Esophagus muscularis mucosa (tissue), 2 donors: ENCODE measurements around the gene MTMR12.

Experiments
- EP300 ChIP-seq: sonication (generic); formaldehyde crosslinking; IDR thresholded peaks from one replicate; pipeline ENCODE4 v1.6.1; 2017; ENCODE audit warnings: antibody characterized with exemption
- POLR2A ChIP-seq: fragments of 450-650 bp; IDR thresholded peaks from one replicate; pipeline ENCODE4 v1.6.1; 2017; ENCODE audit warnings: antibody characterized with exemption, moderate library complexity, mild to moderate bottlenecking, low read depth

DNA sequence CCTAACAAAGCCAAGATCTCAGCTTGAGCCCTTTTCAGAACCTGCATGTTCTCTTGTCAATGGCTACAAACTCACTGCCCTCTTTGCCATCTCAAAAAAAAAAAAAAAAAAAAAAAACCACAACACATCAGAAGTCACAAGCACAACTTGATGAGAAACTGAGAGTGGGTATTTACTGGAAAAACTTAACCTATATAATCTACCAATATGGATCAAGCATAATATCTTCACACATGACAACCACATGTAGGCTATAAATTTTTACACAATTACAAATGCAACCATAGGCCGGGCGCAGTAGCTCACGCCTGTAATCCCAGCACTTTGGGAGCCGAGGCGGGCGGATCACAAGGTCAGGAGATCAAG, 9.0 kb downstream of the MTMR12 start:
- no peak for TF ChIP-seq POLR2A
- TF ChIP-seq EP300, result no peak
